ENCODE measurements around the gene ZNF654. TPM values are rescaled to one million over a fixed set of nuclear protein-coding genes. Genes with fewer than 3 reads are reported as not detected.

ZNF654 gene
- total RNA-seq, 1 donor from 2014 or later: 9.9 TPM

GRCh38 chr3:88092270-88092669, 33.2 kb downstream of the ZNF654 start:
- no peak for DNase-seq (ENCODE audit: low spot score, unreplicated experiment)
- no peaks in the 10 kb centered on the region for H3K27me3 Mint-ChIP-seq
- no peak overlapping the region for H3K27ac Mint-ChIP-seq
- H3K36me3 Mint-ChIP-seq (ENCODE audit: insufficient read depth): peaks cover 37% of the 10 kb centered on the region
- no peak overlapping the region for H3K4me3 Mint-ChIP-seq (ENCODE audit: low read depth)
- no peak for TF ChIP-seq CTCF (IDR thresholded peaks at IDR 0.05; ENCODE audit: unreplicated experiment)
- H3K9me3 Mint-ChIP-seq (ENCODE audit: low read depth): peaks cover 17% of the 10 kb centered on the region
- peaks cover 16% of the 10 kb centered on the region for H3K4me1 Mint-ChIP-seq (ENCODE audit: low read depth)

GRCh38 chr3:88093266-88093665, 34.2 kb downstream of the ZNF654 start:
- Mint-ChIP-seq H3K4me1 (ENCODE audit: low read depth) (peaks cover 18% of the 10 kb centered on the region), H3K36me3 (ENCODE audit: insufficient read depth) (peaks cover 46% of the 10 kb centered on the region), H3K4me3 (ENCODE audit: low read depth) (no peak overlapping the region), H3K27ac (peak overlapping the region; percentile 69), H3K9me3 (ENCODE audit: low read depth) (peaks cover 26% of the 10 kb centered on the region), H3K27me3 (no peaks in the 10 kb centered on the region)
- no peak for TF ChIP-seq CTCF (IDR thresholded peaks at IDR 0.05; ENCODE audit: unreplicated experiment)
- no peak for DNase-seq (ENCODE audit: low spot score, unreplicated experiment)

- no peak overlapping the region for H3K4me3 Mint-ChIP-seq (ENCODE audit: low read depth)
- H3K36me3 Mint-ChIP-seq (ENCODE audit: insufficient read depth): peaks cover 42% of the 10 kb centered on the region
- no peak overlapping the region for H3K27ac Mint-ChIP-seq
- DNase-seq (ENCODE audit: low spot score, unreplicated experiment): no peak
- TF ChIP-seq CTCF (IDR thresholded peaks at IDR 0.05; ENCODE audit: unreplicated experiment): no peak
- peaks cover 3% of the 10 kb centered on the region for H3K4me1 Mint-ChIP-seq (ENCODE audit: low read depth)
- H3K9me3 Mint-ChIP-seq (ENCODE audit: low read depth): peaks cover 23% of the 10 kb centered on the region
- H3K27me3 Mint-ChIP-seq: no peaks in the 10 kb centered on the region
These were observed 42.1 kb downstream of the ZNF654 start for GRCh38 chr3:88101142-88101541.

GRCh38 chr3:88105325-88105724, 46.3 kb downstream of the ZNF654 start:
- Mint-ChIP-seq H3K27me3 (no peaks in the 10 kb centered on the region), H3K4me1 (ENCODE audit: low read depth) (peaks cover 1% of the 10 kb centered on the region), H3K9me3 (ENCODE audit: low read depth) (peaks cover 6% of the 10 kb centered on the region), H3K4me3 (ENCODE audit: low read depth) (no peak overlapping the region), H3K27ac (no peak overlapping the region), H3K36me3 (ENCODE audit: insufficient read depth) (peaks cover 16% of the 10 kb centered on the region)
- DNase-seq (ENCODE audit: low spot score, unreplicated experiment): no peak
- no peak for TF ChIP-seq CTCF (IDR thresholded peaks at IDR 0.05; ENCODE audit: unreplicated experiment)

- no peaks in the 10 kb centered on the region for H3K27me3 Mint-ChIP-seq
- peaks cover 1% of the 10 kb centered on the region for H3K36me3 Mint-ChIP-seq (ENCODE audit: insufficient read depth)
- H3K4me1 Mint-ChIP-seq (ENCODE audit: low read depth): no peaks in the 10 kb centered on the region
- H3K27ac Mint-ChIP-seq: no peak overlapping the region
- no peak overlapping the region for H3K4me3 Mint-ChIP-seq (ENCODE audit: low read depth)
- no peak for DNase-seq (ENCODE audit: low spot score, unreplicated experiment)
- TF ChIP-seq CTCF (IDR thresholded peaks at IDR 0.05; ENCODE audit: unreplicated experiment): no peak
- H3K9me3 Mint-ChIP-seq (ENCODE audit: low read depth): no peaks in the 10 kb centered on the region
These were observed 53.2 kb downstream of the ZNF654 start for GRCh38 chr3:88112289-88112688.
